ENCODE results near the gene ZNF215. TPM values are rescaled to one million over a fixed set of nuclear protein-coding genes. Genes with fewer than 3 reads are reported as not detected.

The ZNF215 gene
- total and polyA plus RNA-seq, 2 of the 4 experiments (the other 2 are of a cell fraction) = 3.4 to 7.7 TPM

DNA sequence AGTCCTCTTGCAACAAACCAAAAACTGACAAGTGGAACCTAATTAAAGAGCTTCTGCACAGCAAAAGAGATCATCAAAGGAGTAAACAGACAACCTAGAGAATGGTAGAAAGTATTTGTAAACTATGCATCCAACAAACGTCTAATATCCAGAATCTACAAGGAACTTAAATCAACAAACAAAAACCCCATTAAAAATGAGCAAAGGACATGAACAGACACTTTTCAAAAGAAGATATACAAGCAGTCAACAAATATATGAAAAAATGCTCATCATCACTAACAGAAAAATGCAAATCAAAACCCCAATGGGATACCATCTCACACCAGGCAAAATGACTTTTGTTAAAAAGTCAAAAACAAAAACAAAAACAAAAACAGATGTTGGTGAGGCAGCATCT is 60.3 kb downstream of the ZNF215 start:
- H3K4me1 ChIP-seq (ENCODE audit: control insufficient read depth, insufficient read depth, low read length) = peaks cover 11% of the 10 kb centered on the region
- H3K18ac ChIP-seq (ENCODE audit: low read depth, low read length) = no peak overlapping the region
- no peak overlapping the region for H3K56ac ChIP-seq (ENCODE audit: extremely low read depth, insufficient read depth, low read length)
- no peaks in the 10 kb centered on the region for H3K79me1 ChIP-seq (ENCODE audit: low read depth in 1 of 2, low read length in 2 of 2)
- H3K9ac ChIP-seq (ENCODE audit: low read depth, low read length) = no peak overlapping the region
- ATAC-seq (ENCODE audit: low read depth) (no peak), DNase-seq (no peak)
- H3K4ac ChIP-seq (ENCODE audit: low read depth, low read length) = no peak overlapping the region
- H2AK5ac ChIP-seq (ENCODE audit: low read depth, low read length) = no peak overlapping the region
- peaks cover 5% of the 10 kb centered on the region; the same call in 1 of the 2 replicates for H3K9me1 ChIP-seq (ENCODE audit: insufficient read depth, low read length)
- no peak overlapping the region for H3K14ac ChIP-seq (replicated peaks; ENCODE audit: low read depth, low read length)
- no peak overlapping the region for H3K27ac ChIP-seq (ENCODE audit: insufficient read depth, low read length)
- no peak overlapping the region for H2BK15ac ChIP-seq (ENCODE audit: low read depth, low read length)
- no peak overlapping the region for H2AK9ac ChIP-seq (replicated peaks; ENCODE audit: low read depth, low read length, poor library complexity)
- WGBS, 2 experiments (ENCODE audit: extremely low coverage in 2 of 2, insufficient read length in 1 of 2) = no CpG with 5 or more reads among the region's 1 CpG
- H2BK120ac ChIP-seq (ENCODE audit: low read depth, low read length) = no peak overlapping the region
- no peak overlapping the region for H2AFZ ChIP-seq (replicated peaks; ENCODE audit: low read length, poor library complexity)
- no peak for TF ChIP-seq NFE2L2 (IDR thresholded peaks at IDR 0.05; ENCODE audit: low read depth, low read length)
- TF ChIP-seq MXI1 (IDR thresholded peaks at IDR 0.05; ENCODE audit: borderline replicate concordance, low read depth, low read length) = no peak
- no peak for TF ChIP-seq BHLHE40 (IDR thresholded peaks at IDR 0.05; ENCODE audit: low read depth, low read length)
- TF ChIP-seq CHD1 (IDR thresholded peaks at IDR 0.05; ENCODE audit: low read depth, low read length) = no peak
- TF ChIP-seq, protein P1, sequence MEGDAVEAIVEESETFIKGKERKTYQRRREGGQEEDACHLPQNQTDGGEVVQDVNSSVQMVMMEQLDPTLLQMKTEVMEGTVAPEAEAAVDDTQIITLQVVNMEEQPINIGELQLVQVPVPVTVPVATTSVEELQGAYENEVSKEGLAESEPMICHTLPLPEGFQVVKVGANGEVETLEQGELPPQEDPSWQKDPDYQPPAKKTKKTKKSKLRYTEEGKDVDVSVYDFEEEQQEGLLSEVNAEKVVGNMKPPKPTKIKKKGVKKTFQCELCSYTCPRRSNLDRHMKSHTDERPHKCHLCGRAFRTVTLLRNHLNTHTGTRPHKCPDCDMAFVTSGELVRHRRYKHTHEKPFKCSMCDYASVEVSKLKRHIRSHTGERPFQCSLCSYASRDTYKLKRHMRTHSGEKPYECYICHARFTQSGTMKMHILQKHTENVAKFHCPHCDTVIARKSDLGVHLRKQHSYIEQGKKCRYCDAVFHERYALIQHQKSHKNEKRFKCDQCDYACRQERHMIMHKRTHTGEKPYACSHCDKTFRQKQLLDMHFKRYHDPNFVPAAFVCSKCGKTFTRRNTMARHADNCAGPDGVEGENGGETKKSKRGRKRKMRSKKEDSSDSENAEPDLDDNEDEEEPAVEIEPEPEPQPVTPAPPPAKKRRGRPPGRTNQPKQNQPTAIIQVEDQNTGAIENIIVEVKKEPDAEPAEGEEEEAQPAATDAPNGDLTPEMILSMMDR (conservative IDR thresholded peaks at IDR 0.05; ENCODE audit: low read depth, low read length) = no peak
- TF ChIP-seq SMC3 (IDR thresholded peaks at IDR 0.05; ENCODE audit: low read depth, low read length) = no peak
- TF ChIP-seq FOS (IDR thresholded peaks at IDR 0.05; ENCODE audit: low read depth, low read length) = no peak
- TF ChIP-seq MAZ (IDR thresholded peaks at IDR 0.05; ENCODE audit: borderline replicate concordance, low read depth, low read length) = no peak
- no peak for TF ChIP-seq USF2 (IDR thresholded peaks at IDR 0.05; ENCODE audit: low read depth, low read length)
- no peak for TF ChIP-seq RAD21 (IDR thresholded peaks at IDR 0.05; ENCODE audit: low read length)
- intact Hi-C loops (cut with micrococcal nuclease) = no loop called here
- H3K36me3 ChIP-seq (ENCODE audit: control insufficient read depth, insufficient read depth, low read length) = no peaks in the 10 kb centered on the region
- H3K4me2 ChIP-seq (ENCODE audit: low read depth, low read length) = no peak overlapping the region
- no TSS peak for BruUV-seq (replicated peaks)
- CTCF ChIA-PET = interaction anchor here (0.6 kb wide), 1 partner anchor 424 kb away, joined by 5 read pairs; no protein-coding TSS in a partner anchor
- no peak overlapping the region for H3K23ac ChIP-seq (ENCODE audit: low read depth, low read length)
- POLR2A ChIA-PET (ENCODE audit: unreplicated experiment) = no interaction called here
- in situ Hi-C loops (cut with MboI; ENCODE audit: low sequenced_read_pairs) = no loop called here
- no peaks in the 10 kb centered on the region for H3K9me3 ChIP-seq (ENCODE audit: control insufficient read depth, insufficient read depth, low read length)
- H3K4me3 ChIP-seq (ENCODE audit: insufficient read depth, low read depth, low read length) = no peak overlapping the region
- H3K27me3 ChIP-seq (ENCODE audit: control insufficient read depth, insufficient read depth, low read length) = no peaks in the 10 kb centered on the region
- no peak overlapping the region for H2BK5ac ChIP-seq (ENCODE audit: low read depth, low read length, poor library complexity, severe bottlenecking)
- H4K20me1 ChIP-seq (ENCODE audit: insufficient read depth, low read length) = no peaks in the 10 kb centered on the region
- H4K91ac ChIP-seq (ENCODE audit: insufficient read depth, low read depth, low read length) = no peak overlapping the region
- H4K5ac ChIP-seq (ENCODE audit: low read depth, low read length) = no peak overlapping the region
- dilution Hi-C loops (cut with HindIII; ENCODE audit: low sequenced_read_pairs, unreplicated experiment) = no loop called here
- no peak overlapping the region for H2BK20ac ChIP-seq (ENCODE audit: low read depth, low read length)
- H4K8ac ChIP-seq (ENCODE audit: low read depth in 2 of 2, low read length in 2 of 2) = no peak overlapping the region

Data from IMR-90 (cell line).